Neural progenitor cell (in vitro differentiated cells): Measurements from ENCODE around the gene UBA1. TPM values are rescaled to one million over a fixed set of nuclear protein-coding genes. Genes with fewer than 3 reads are reported as not detected.

Experiments
- DNase-seq: peaks from one replicate; pipeline ENCODE4 v3.0.0-alpha.2; 2016; ENCODE audit warnings: low spot score
- H2AFZ ChIP-seq: fragments of 200-600 bp; sonication (generic); replicated peaks from 2 replicates; pipeline ENCODE4 v1.6.1; 2016; ENCODE audit warnings: antibody characterized with exemption
- H3F3A ChIP-seq: fragments of 200-600 bp; sonication (generic); 2 replicates; pipeline ENCODE4 v1.6.1; 2016; ENCODE audit warnings: antibody characterized with exemption, low read depth
- H3K27ac ChIP-seq: fragments of 200-600 bp; sonication (generic); 2 replicates; pipeline ENCODE4 v1.5.1; 2016; ENCODE audit warnings: mild to moderate bottlenecking
- H3K27me3 ChIP-seq: fragments of 200-600 bp; sonication (generic); 2 replicates; pipeline ENCODE4 v1.6.1; 2016; ENCODE audit warnings: mild to moderate bottlenecking, moderate library complexity
- H3K36me3 ChIP-seq: fragments of 200-600 bp; sonication (generic); 2 replicates; pipeline ENCODE4 v1.5.1; 2016
- H3K4me1 ChIP-seq: fragments of 200-600 bp; sonication (generic); 2 replicates; pipeline ENCODE4 v1.6.1; 2016; ENCODE audit warnings: mixed run types
- H3K4me2 ChIP-seq: fragments of 200-600 bp; sonication (generic); 2 replicates; pipeline ENCODE4 v1.6.1; 2016
- H3K4me3 ChIP-seq: fragments of 200-600 bp; sonication (generic); 2 replicates; pipeline ENCODE4 v1.5.1; 2016
- H3K79me2 ChIP-seq: fragments of 200-600 bp; sonication (generic); 2 replicates; pipeline ENCODE4 v1.6.1; 2016; ENCODE audit warnings: low read depth
- H3K9ac ChIP-seq: fragments of 200-600 bp; sonication (generic); 2 replicates; pipeline ENCODE4 v1.6.1; 2016
- H3K9me3 ChIP-seq: fragments of 200-600 bp; sonication (generic); 2 replicates; pipeline ENCODE4 v1.5.1; 2016; ENCODE audit warnings: low read depth
- H4K20me1 ChIP-seq: fragments of 200-600 bp; sonication (generic); 2 replicates; pipeline ENCODE4 v1.6.1; 2016; ENCODE audit warnings: low read depth
- H3K27ac Mint-ChIP-seq: 3 replicates; pipeline ENCODE4 v1.8.0; 2021; ENCODE audit warnings: mixed read lengths
- H3K27me3 Mint-ChIP-seq: 2 replicates; pipeline ENCODE4 v1.8.0; 2022; ENCODE audit warnings: low read depth, mild to moderate bottlenecking, inconsistent platforms, moderate library complexity, mixed read lengths; ENCODE audit not compliant: insufficient read depth
- H3K36me3 Mint-ChIP-seq: 3 replicates; pipeline ENCODE4 v1.8.0; 2021; ENCODE audit warnings: mixed read lengths
- H3K4me1 Mint-ChIP-seq: 3 replicates; pipeline ENCODE4 v1.8.0; 2021; ENCODE audit warnings: mixed read lengths
- H3K4me3 Mint-ChIP-seq: 3 replicates; pipeline ENCODE4 v1.8.0; 2021; ENCODE audit warnings: mild to moderate bottlenecking, moderate library complexity, mixed read lengths
- H3K9me3 Mint-ChIP-seq: 3 replicates; pipeline ENCODE4 v1.8.0; 2020; ENCODE audit warnings: mixed read lengths
- CTCF ChIP-seq: fragments of 200-600 bp; sonication (generic); IDR thresholded peaks from 2 replicates; pipeline ENCODE4 v1.5.1; 2017; ENCODE audit warnings: antibody characterized with exemption, mild to moderate bottlenecking
- EZH2 ChIP-seq: fragments of 200-600 bp; sonication (generic); IDR thresholded peaks from 2 replicates; pipeline ENCODE4 v1.6.1; 2017; ENCODE audit warnings: antibody characterized with exemption, mild to moderate bottlenecking, moderate library complexity
- EZH2phosphoT487 ChIP-seq: fragments of 200-600 bp; sonication (generic); IDR thresholded peaks from 2 replicates; pipeline ENCODE4 v1.6.1; 2017; ENCODE audit warnings: antibody characterized with exemption
- total RNA-seq: library from RNA; depleted of rRNA; stranded (reverse); fragments of >200 nt; gene quantifications from 2 replicates; pipeline ENCODE4 v1.2.3, GENCODE V29; 2015; ENCODE audit warnings: low replicate concordance

UBA1 gene
- total RNA-seq, 1 donor from 2014 or later = 291 TPM

DNA sequence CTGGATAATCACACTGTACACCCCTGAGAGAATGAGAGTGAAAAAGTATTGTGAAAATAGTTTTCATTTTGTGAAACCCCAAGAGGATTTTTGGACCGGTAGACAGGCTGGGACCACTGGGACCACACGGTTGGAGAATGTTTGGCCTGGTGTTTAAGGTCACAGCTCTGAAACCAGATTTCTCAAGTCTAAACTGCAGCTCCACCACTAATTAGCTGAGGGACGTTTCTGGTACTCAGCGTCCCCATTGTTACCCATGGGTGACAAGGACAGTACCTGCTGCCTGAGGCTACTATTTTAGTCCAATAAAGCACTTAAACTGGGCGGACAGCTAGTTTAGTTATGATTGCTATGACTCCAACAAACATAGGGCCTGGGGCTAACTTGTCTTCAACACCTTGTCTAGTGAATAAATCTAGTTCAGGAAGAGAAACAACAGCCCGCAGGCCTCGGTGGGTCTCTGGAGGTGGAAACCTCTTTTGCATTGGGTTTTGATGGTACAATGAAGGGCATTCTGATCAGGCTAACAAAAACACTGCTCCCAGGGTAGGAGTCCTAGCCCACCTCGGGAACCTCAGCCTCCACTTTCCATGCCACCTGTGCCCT lies 38.7 kb downstream of the UBA1 start:
- TF ChIP-seq EZH2phosphoT487 (no peak), CTCF (no peak), EZH2 (no peak)
- H3K9me3 ChIP-seq = no peaks in the 10 kb centered on the region
- H3K79me2 ChIP-seq = peaks cover 47% of the 10 kb centered on the region
- H3K27ac ChIP-seq = peak overlapping the region; percentile 99
- peak overlapping the region; percentile 98 for H3K4me3 ChIP-seq
- H3K9ac ChIP-seq = peak overlapping the region; percentile 83
- H3F3A ChIP-seq = peaks cover 43% of the 10 kb centered on the region
- H4K20me1 ChIP-seq = peaks cover 5% of the 10 kb centered on the region
- H2AFZ ChIP-seq = peak overlapping the region; percentile 62
- peaks cover 34% of the 10 kb centered on the region for H3K4me1 Mint-ChIP-seq
- peaks cover 10% of the 10 kb centered on the region for H3K27me3 Mint-ChIP-seq
- H3K27ac Mint-ChIP-seq = peak overlapping the region; percentile 100
- no peaks in the 10 kb centered on the region for H3K9me3 Mint-ChIP-seq
- H3K4me2 ChIP-seq = peak overlapping the region; percentile 95
- peaks cover 18% of the 10 kb centered on the region for H3K4me1 ChIP-seq
- peak overlapping the region; percentile 99 for H3K4me3 Mint-ChIP-seq
- peaks cover 22% of the 10 kb centered on the region for H3K36me3 Mint-ChIP-seq
- no peak for DNase-seq
- H3K36me3 ChIP-seq = peaks cover 4% of the 10 kb centered on the region
- no peaks in the 10 kb centered on the region for H3K27me3 ChIP-seq

DNA sequence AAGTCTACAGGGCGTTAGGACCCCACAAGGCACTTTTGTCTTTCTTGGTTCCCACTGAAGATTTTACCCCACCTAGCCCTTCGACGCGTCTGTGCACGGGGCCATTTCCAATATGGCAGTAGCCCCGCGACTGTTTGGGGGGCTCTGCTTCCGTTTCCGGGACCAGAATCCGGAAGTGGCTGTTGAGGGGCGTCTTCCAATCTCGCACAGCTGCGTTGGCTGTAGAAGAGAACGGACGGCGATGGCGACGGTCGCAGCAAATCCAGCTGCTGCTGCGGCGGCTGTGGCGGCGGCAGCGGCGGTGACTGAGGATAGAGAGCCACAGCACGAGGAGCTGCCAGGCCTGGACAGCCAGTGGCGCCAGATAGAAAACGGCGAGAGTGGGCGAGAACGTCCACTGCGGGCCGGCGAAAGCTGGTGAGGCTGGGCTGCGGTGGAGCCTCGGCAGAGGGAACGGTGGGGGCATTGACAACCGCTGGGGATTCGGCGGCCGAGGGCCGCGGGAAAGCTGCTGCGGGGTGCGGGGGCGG lies 39.2 kb downstream of the UBA1 start, which contains the start of gene USP11:
Gene USP11 (plus strand): TSS at position 207 of the 530 bp plus-strand sequence. CDS start 35 bp downstream, at position 242.
- H3K36me3 Mint-ChIP-seq = peaks cover 20% of the 10 kb centered on the region
- H3K4me1 Mint-ChIP-seq = peaks cover 38% of the 10 kb centered on the region
- Histone ChIP-seq H3K27me3 (no peaks in the 10 kb centered on the region), H3K79me2 (peaks cover 53% of the 10 kb centered on the region), H3K4me2 (peak within 1 kb of the TSS; percentile 95), H3K9ac (peak within 1 kb of the TSS; percentile 99), H3K4me3 (peak within 1 kb of the TSS; percentile 98), H3K9me3 (no peaks in the 10 kb centered on the region), H3K36me3 (no peaks in the 10 kb centered on the region), H3K4me1 (peaks cover 18% of the 10 kb centered on the region), H2AFZ (peak within 1 kb of the TSS; percentile 62), H4K20me1 (peaks cover 6% of the 10 kb centered on the region), H3F3A (peaks cover 39% of the 10 kb centered on the region), H3K27ac (peak within 1 kb of the TSS; percentile 99)
- H3K27ac Mint-ChIP-seq = peak within 1 kb of the TSS; percentile 100
- TF ChIP-seq EZH2 = no peak
- no peak for TF ChIP-seq EZH2phosphoT487
- TF ChIP-seq CTCF = no peak
- H3K9me3 Mint-ChIP-seq = no peaks in the 10 kb centered on the region
- peak within 1 kb of the TSS; percentile 99 for H3K4me3 Mint-ChIP-seq
- peak; percentile 83 for DNase-seq
- H3K27me3 Mint-ChIP-seq = peaks cover 10% of the 10 kb centered on the region

DNA sequence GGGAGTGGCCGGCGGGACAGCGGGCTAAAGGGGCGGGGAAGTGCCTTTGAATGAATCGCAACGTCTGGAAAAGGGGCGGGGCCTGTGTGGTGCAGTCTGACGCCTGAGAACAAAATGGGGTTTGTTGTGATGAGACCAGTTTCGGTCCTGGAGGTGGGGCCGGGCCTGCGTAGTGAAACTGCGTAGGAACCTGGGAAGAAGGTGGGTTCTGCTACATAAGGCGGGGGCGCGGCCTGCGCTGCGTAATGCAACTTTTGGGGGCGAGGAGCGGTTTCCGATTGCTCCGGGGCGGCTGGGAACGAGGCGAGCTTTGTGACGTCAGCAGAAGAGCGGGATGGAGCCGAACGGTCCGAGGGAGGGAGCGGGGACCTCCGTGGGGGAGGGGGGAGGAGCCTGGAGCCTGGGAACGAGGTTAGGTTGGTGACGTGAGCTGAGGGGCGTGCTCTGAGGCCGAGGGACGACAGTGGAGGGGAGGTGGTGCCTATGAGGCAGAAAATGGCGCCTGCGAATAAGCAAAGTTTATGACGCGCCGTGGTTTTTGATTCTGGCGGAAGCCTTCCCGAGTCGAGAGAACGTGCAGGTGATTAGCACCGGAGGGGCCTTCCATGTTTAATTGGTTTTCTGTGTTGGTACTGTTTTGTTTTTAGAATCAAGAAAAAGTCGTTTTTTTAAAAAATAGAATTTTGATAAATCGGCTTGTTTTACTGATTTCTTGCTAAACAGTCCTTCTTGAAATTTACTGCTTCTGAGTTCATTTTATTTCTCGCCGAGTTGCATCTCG lies 39.9 kb downstream of the UBA1 start:
- Histone ChIP-seq H3K9me3 (no peaks in the 10 kb centered on the region), H4K20me1 (peaks cover 6% of the 10 kb centered on the region), H3K9ac (peak overlapping the region; percentile 99), H3K27me3 (no peaks in the 10 kb centered on the region), H3F3A (peaks cover 33% of the 10 kb centered on the region), H3K27ac (peak overlapping the region; percentile 99), H3K4me1 (peaks cover 18% of the 10 kb centered on the region), H3K36me3 (no peaks in the 10 kb centered on the region), H3K4me3 (peak overlapping the region; percentile 98), H3K4me2 (peak overlapping the region; percentile 95), H3K79me2 (peaks cover 59% of the 10 kb centered on the region), H2AFZ (no peak overlapping the region)
- TF ChIP-seq CTCF (no peak), EZH2 (no peak), EZH2phosphoT487 (no peak)
- Mint-ChIP-seq H3K36me3 (peaks cover 16% of the 10 kb centered on the region), H3K27me3 (peaks cover 10% of the 10 kb centered on the region), H3K9me3 (no peaks in the 10 kb centered on the region), H3K4me3 (peak overlapping the region; percentile 99), H3K4me1 (peaks cover 38% of the 10 kb centered on the region), H3K27ac (peak overlapping the region; percentile 100)
- peak; percentile 99 for DNase-seq
